GM04503 (cell line): ENCODE results near the gene MAML2.

Experiments
- DNase-seq: peaks from one replicate; pipeline ENCODE4 v3.0.0-alpha.2; 2012; ENCODE audit warnings: low read depth

The MAML2 gene

DNA sequence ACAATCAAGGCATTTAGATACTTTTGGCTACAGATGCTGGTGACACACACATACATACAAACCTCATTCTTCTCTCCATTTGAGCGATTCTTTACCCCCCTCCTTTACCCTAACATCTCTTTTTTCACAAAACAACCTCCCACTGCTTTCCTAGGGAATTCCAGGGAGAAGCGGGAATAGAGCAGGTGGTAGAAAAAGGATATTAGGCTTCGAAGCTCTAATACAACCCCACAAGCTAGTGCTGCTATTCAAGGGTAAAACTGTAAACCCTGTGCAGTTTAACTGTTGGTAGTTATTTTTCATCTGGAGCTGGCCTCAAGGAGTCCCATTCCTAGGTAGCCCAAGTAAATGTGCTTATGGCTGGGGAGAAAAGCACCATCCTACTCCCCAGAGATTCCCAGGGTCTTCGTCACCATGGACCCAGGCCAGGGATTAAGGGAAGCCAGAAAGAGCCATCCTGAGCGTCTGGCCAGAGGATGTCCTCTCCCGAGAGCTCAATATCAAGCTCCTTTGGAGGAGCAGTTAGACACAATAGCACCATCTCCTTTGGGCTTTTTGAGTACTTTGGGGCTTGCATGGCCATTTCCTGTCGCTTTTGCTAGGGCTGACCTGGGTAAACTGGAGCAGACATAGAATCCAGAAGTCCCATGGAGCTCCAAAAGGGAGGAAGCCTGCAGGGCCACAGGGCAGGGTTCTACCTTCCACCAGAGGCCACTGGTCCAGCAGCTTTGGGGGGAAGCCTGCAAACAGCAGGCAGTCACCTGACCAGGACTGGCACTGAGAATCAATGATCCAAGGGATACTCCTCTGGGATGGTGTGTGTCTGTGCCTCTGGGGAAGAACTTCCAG is 3.1 kb downstream of the MAML2 start:
- no peak for DNase-seq

DNA sequence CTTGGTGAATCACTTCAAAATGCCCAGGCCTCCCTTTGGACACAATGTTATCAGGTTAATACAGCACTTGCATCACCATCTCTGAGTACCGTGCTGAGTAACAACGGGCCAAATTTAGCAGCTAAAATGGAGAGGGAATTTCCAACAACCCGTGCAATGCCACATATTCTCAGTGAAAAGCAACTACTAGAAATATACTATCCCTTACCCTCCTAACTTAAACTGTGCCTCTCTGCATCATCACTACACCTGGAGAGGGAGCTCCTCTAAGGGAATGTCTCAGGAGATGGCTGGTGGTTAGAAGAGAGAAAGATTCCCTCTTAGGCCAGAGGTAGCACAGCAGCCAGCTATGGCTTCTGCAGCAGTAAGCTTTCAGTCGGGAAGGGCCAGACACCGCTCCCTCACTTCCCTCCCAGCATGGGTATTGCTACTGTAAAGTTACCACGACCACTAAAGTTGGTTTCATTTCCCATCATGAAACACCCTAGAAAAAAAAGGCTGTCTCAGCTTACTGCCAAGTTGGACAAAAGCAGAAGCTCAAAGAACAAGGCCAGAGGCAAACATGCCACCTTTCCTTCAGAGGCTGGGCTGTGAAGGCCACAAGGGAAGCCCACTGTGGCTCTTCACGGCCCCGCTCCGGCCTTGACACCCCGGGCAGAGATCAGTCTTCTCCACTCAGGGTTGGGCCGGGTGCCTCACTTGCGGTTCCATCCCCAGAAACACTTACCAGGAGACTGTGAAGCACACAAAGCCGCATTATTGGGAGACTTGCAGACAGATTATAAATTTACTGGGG is 3.9 kb downstream of the MAML2 start:
- no peak for DNase-seq

DNA sequence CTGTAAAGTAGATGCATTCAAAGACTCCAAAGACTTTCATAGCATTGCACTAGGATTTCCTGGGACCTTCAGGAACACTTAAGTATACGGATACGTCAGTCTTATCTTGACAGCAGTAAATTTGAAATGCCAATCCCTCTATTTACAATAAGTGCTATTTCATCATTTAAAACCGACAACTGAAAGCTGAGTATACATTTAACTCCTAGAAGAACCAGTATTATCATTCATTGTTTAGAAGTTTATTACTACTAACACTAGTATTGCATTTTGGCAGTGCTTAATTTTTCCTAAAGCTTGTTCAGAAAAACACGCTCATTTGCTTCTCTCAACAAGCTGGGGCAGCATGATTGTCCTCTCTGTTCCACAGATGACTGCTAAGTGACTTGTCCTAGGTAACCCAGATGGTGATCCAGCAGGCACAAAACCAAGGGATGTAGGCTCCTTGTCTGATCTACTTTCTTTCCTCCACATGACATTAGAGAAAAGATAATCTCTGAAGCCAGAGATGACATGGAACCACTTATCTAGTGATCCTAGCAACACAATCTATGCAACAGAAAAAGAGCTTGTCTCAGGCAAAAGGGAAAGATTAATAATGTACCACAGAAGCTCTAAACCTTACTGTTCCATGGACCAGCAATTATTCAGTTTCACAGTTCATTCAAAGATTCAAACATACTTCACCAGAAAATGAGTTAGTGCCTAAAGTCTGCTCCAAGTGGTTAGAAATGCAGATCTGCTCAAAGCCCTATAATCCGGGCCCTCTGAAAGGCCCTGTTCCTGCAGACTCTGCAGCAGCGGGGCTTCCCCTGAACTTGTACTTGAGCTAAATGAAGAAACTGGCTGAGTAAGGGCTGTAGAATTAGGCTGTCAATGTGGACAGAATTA is 5.2 kb downstream of the MAML2 start:
- no peak for DNase-seq

DNA sequence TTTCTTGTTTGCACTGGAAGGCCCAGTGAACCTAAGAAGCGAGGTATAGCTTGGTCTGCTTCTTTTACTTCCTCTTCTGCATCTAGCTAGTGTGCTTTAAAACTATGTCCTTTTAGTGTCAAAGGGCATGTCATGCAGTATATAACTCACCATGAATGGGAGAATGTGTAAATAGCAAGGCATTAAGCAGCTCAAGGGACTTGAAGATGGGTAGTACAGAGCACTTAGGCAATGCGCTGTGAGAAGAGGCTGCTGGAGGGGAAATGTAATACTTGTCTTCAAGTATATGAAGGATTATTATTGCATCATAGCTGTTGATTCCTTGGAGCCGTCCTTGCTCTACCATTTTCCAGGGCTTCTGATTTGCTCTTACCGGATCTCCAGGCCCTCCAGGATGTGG is 7.6 kb downstream of the MAML2 start:
- DNase-seq = no peak

DNA sequence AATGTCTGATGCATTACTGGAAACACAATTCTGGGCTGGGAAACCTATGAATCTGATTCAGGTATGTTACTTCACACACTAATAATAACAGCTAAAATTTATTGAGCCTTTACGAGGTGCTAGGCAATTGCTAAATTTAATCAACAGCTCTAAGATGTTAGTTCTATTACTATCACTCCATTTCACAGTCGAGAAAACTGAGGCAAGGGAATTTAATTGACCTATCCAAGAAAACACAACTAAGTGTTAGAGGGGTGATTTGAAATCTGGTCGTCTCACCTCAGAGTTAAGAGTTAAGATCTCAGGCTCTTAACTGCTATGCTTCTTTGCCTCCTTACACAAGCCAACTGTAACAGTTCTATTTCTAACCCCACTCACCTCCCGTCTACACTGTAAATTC is 8.8 kb downstream of the MAML2 start:
- no peak for DNase-seq

DNA sequence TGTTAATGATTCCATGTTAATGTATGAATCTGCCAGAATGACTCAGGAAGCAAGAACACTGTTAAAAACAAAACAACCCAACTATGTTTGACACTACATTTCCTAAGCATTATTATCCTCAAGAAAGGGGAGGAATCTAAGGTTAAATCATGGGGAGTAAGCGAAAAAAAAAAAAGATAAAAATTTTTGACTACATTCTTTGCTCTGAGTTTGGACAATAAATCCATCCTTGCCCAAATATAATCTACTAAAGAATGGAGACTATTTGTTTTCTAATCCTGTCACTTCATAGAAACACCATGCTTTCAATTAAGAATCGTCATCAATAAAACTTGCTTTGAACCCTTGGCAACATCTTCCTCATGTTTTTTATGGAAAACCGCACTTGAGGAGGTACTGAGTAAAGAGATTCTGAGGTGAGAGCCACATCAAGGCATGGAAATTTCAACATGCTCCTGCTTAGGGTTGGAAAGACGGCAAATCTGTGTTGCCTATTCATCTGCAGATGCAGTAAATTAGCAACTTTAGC is 9.7 kb downstream of the MAML2 start:
- DNase-seq = peak; percentile 86

DNA sequence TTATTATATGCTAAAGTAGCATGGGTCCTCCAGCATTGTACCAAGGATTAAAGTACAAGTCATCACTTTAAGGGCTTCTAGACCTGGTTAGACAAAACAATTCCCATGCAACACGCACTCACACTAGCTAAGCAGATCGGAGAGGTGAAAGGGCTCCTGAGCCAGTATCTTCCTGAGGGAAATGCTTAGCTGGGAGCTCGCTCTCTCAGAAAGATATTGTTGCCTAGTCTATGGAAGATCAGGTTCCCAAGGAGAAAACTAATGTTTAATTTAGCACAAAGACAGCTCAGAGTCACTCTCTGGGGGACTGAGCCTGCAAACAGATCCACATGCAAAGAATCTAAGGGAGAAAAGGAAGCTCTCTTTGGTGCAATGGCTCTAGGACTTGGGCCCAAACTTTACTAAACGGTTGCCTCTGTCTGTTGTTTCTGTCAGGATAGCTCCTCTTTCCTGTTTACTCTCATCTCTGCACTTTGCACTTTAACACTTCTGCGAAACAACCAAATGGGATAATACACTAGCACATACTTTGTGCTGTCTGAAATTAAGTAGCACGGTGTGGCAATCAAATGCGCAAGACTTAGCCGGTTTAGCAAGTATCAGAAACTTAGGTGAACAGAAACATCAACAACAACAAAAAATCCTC is 10.7 kb downstream of the MAML2 start:
- no peak for DNase-seq

DNA sequence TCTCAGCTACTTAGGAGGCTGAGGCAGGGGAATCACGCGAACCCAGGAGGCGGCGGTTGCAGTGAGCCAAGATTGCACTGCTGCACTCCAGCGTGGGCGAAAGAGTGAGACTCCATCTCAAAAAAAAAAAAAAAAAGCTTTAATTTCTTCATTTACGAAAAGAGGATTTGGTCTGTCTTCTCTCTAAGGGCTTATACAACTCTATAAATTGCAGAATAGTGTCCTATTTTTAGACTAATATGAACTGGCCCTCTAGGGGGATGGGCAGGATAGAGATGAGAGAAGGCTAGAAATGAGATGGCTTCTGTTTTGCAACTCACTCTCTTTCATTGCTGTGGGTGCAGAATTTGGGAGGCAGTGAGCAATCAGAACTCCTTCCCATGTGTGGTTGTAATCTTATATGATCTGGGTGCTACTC is 11.3 kb downstream of the MAML2 start:
- no peak for DNase-seq

DNA sequence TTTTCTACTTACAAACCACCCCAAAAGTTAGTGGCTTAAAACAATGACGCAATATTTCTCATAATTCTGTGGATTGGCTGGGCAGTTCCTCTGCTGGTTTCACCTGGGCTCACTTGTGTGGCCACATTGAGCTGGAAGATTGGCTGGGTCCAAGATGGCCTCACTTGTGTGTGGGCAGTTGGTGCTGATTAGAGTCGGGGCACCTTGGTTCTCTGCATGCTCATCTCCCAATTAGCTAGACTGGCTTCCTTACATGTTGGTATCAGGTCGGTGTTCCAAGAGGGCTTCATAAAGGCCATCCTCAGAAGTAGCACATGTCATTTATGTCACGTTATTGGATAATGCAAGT is 12.5 kb downstream of the MAML2 start:
- no peak for DNase-seq

DNA sequence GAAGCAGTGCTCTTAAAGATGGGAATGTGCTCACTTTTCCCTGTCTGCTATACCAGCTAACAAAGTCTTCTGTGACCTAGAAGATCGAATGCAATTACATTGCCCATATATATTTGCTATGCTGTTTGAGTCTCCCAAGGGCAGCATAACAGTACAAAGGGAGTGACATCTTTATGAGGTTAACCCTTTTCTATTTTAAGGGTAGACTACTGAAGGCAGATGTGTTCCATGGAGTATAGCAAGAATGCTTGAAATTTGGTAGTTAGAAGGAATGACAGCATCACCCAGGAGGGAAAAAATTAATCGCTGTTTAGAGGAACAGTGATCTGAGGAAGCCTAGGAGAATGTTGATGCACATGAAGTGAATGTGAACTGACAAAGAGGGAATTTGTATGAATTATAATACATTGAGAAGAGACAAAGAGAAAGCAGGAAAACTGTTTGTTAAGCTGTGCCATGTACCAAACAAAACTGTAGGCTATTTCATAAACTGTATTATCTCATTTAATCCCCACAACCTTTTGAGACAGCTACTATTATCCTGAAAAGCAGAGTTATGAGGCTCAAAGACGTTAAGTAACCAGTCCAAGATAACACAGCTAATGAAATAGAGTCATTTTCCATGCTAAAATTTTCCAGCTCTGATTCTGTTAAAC is 13.0 kb downstream of the MAML2 start:
- DNase-seq = no peak

DNA sequence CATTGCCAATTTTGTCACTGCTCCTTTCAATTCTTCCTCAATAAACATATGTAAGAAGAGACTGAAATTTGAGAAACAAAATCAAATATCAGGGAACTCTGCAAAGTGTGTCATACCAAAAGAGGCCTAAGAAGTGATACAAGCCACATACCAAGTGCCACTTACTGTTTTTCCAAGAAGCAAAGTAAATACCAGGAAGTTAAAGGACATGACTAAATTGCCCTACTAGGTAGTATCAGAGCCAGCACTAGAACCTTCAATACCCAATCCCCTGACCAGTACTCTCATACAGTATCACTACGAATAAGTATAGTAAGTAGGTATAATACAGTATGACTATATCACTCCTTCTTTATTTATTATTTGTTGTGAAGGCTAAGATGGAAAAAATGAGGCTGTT is 13.6 kb downstream of the MAML2 start:
- DNase-seq = no peak

DNA sequence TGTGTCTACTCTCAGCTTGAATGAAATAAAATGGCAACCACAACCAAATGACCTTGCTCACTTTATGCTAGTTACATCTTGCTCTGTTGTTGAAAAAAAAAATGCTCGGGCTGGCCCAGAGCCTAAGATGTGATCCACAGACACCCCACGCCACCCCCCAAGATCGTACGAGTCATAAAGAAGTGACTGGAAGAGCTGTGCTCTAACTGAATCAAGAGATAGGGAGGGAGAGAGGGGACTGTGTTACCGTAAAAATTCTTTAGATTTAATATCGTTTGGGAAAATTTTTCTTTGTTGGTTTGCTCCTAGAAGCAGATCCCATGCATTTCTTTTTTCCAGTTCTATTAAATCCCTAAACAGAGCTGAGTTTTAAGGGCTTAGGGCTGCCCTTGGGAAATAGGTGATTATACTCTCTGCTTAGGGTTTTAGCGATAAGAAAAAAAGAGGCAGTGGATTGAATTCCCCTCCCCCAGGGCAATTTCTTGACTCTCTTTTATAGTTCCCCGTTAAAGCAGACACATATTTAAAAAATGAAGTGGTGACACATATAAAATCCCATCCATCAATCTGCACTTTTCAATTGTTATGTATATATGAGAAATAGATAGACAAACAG is 14.5 kb downstream of the MAML2 start:
- DNase-seq = no peak

DNA sequence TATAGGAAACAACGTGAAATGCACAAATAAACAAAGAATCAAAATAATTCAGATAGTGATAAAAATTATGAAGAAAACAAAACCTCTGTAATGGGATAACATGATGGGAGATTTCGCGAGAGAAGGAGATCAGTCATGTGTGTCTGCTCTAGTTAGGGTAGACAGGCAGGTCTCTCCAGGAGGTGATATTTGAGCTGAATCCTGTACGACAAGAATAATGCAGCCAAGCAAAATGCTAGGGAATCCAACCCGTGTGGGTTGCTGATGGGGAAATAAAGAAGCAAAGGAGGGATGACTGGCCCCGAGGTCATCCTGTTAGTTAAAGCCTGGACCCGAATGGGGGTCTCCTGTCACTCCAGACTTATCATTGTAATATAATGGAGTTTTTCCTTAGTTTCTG is 16.0 kb downstream of the MAML2 start:
- DNase-seq = no peak

DNA sequence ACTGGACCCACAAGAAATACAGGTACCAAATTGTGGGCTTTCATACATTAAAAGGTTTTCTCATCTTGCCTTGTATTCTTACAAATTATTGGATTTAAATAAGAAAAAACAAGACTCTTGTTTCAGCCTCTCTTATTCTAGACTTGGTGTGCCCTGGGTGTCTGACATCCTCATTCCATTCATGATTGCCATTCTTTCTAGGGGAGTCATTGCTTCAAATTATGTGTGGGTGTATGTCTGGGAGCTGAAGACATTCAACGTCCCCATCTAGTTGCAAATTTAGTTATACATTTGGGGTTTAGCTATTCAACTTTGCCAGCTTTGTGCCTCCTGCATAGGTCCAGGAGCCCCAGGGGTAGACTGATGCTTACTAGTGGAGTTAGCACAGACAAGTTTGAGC is 18.1 kb downstream of the MAML2 start:
- peak; percentile 70 for DNase-seq

DNA sequence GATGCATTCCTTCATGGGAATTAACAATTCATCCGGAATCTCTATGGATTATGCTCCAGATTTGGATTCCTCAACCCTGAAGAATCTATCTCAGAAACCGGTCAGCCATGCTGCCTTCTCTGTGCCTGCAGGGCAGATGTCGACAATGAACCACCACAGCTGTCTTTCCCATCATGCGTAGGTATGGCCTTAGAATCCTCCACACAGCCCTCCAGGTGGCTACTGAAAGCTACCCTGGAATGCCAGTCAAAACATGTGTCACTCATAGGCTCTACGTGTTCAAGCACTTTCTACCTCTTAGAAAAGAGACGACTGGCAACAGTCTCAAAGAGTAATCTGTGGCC is 19.4 kb downstream of the MAML2 start:
- DNase-seq = no peak

DNA sequence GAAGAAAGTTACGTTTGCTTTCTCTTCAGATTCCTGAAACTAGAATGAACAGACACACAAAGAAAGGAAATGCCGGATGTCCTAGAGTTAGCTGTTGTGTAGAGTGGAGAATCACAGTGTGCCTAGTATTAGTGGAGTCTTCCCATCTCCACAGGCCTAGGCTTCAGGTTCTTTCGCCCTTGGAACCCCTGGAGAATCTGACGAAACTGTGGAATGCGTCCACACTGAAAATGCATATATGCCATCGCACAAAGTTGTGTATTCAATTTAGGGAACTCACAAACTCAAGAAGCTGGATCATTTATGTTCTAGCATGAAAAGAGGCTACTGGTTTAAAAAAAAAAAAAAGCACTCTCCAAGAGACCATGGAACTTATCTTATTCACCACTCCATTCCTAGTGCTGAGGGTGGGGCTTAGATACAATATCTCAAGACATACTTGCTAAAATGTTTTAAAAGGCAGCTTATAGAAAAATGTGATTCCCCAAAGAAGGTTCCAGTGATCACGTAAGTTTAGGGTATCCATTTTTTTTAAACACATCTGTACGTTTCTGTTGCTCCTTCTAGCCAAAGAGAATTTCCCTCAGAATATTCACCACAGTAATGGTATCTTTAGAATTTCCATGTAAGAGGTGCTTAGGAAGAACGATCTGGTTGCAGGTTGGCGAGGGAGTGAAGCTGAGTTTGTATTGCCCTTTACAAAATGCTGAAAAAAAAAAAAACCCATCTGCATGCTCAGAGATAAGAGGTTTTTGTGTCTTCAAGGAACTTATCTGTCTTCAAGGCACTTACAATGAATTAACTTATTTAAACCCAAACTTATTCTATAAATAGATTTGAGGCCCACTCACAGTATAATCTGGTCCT is 20.0 kb downstream of the MAML2 start:
- no peak for DNase-seq

DNA sequence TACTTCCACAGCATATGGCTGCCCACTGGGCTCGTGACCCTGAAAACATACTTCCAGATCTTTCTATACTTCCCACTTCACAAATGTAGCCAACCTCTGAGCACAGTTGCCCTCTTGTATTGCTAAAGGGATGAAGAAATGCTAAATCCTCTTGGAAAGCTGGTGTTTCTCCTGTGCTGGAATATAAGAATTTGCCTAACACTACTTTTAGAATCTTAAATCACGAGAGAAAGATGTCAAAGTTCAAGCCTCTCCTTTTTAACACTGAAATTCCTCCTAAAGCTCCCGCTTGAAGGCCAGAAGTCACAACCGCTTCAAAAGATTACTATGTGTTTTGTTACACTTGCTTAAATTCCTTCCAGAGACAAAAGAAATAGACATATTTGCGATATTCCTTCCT is 21.9 kb downstream of the MAML2 start:
- no peak for DNase-seq

DNA sequence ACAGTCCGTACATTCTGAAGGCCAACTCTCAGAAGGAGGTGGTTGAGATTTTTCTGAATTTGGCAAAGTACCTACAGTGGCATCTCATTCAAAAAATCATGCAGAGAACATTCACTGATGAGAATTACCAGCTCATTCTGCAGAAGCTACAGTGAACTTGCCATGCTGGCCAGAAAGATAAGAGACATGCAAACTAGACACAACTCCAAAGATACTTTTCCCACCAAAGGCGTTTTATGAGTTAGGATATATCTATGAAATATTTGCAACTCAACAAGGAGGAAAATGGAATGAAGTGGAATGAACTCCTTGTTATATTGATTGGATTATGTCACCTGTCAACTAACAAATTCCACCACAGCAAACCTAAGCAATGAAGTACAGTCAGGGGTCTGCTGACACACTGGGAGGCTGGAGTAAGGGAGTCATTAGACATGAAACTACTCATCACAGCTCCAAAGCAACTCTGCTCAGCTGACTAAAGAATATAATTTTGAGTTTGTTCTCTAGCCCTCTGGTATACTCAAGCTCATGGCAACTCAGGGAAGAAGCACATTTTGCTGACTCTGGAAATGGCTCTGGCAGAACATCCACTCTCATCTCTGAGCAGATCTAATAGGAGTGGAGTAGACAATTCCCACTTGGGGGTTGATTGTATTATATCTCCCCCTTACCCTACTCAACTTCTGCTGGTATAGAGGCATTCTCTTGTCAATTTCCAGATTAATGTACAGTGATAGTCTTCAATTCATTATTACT is 22.9 kb downstream of the MAML2 start:
- no peak for DNase-seq

DNA sequence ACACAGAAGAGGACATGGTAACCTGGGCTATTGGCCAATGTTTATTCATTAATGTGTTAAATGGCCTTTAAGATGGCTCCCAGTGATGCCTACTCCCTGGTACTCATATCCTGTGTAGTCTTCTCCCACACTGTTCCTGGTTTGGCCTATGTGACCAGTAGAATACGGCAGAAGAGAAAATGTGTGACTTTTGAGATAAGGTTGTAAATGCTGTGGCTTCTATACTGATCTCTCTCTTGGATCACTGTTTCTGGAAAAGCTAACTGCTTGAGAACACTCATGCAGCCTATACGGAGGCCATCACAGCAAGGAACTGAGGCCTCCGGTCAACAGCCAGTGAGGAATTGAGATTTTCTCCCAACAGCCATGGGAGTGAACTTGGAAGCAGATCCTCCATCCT is 24.1 kb downstream of the MAML2 start:
- no peak for DNase-seq
